OCI-LY3 (cell line): ENCODE data around the gene PDCD2L.

Source experiments
- H2AFZ ChIP-seq: fragments of 200-600, 300-600 bp; shearing (Covaris generic); 2 replicates; pipeline ENCODE4 v1.6.0; 2014; ENCODE audit warnings: antibody characterized with exemption, low read depth, low read length
- H3K27ac ChIP-seq: fragments of 200-600, 300-600 bp; sonication (generic); 2 replicates; pipeline ENCODE4 v1.5.1; 2014; ENCODE audit warnings: mild to moderate bottlenecking, low read length, moderate library complexity, mixed read lengths
- H3K27me3 ChIP-seq: fragments of 200-600, 300-600 bp; sonication (generic); 2 replicates; pipeline ENCODE4 v1.6.1; 2014; ENCODE audit warnings: low read depth, low read length, mixed read lengths
- H3K36me3 ChIP-seq: fragments of 200-600, 300-600 bp; sonication (generic); replicated peaks from 2 replicates; pipeline ENCODE3; 2014; ENCODE audit warnings: low read depth, low read length, mixed read lengths
- H3K4me1 ChIP-seq: fragments of 300-600, 200-600 bp; sonication (generic); 2 replicates; pipeline ENCODE4 v1.6.1; 2014; ENCODE audit warnings: low read length, mixed read lengths
- H3K4me2 ChIP-seq: fragments of 200-600, 300-600 bp; sonication (generic); 2 replicates; pipeline ENCODE4 v1.6.1; 2014; ENCODE audit warnings: low read length, mixed read lengths
- H3K4me3 ChIP-seq: fragments of 300-600, 200-600 bp; sonication (generic); 2 replicates; pipeline ENCODE4 v1.5.1; 2014; ENCODE audit warnings: antibody characterized with exemption, mild to moderate bottlenecking, low read length, moderate library complexity
- H3K79me2 ChIP-seq: fragments of 300-600, 200-600 bp; shearing (Covaris generic); 2 replicates; pipeline ENCODE4 v1.6.1; 2014; ENCODE audit warnings: mild to moderate bottlenecking, low read length, mixed read lengths
- H3K9ac ChIP-seq: fragments of 300-600, 200-600 bp; shearing (Covaris generic); 2 replicates; pipeline ENCODE4 v1.6.0; 2014; ENCODE audit warnings: mild to moderate bottlenecking, low read length, moderate library complexity
- H3K9me3 ChIP-seq: fragments of 200-600, 300-600 bp; shearing (Covaris generic); 2 replicates; pipeline ENCODE4 v1.6.1; 2014; ENCODE audit warnings: low read length, mixed read lengths; ENCODE audit not compliant: insufficient read depth
- H4K20me1 ChIP-seq: fragments of 200-600, 300-600 bp; sonication (generic); 2 replicates; pipeline ENCODE4 v1.6.1; 2016; ENCODE audit warnings: low read length, mixed read lengths; ENCODE audit not compliant: insufficient read depth
- CTCF ChIP-seq: fragments of 200-600, 300-600 bp; sonication (generic); IDR thresholded peaks from 2 replicates; pipeline ENCODE4 v1.5.1; 2014; ENCODE audit warnings: antibody characterized with exemption, low read length, low read depth
- EZH2phosphoT487 ChIP-seq: fragments of 200-600 bp; shearing (Covaris generic); IDR thresholded peaks from 2 replicates; pipeline ENCODE4 v1.6.1; 2018; ENCODE audit warnings: antibody characterized with exemption, mixed run types, low read depth

Gene PDCD2L

GRCh38 chr19:34380639-34381241 is 23.5 kb upstream of the PDCD2L start:
- TF ChIP-seq CTCF (no peak), EZH2phosphoT487 (no peak)
- H3K27ac ChIP-seq = no peak overlapping the region
- peaks cover 83% of the 10 kb centered on the region for H3K36me3 ChIP-seq
- H3K4me1 ChIP-seq = no peaks in the 10 kb centered on the region
- no peak overlapping the region for H2AFZ ChIP-seq
- H3K4me2 ChIP-seq = no peak overlapping the region
- H3K4me3 ChIP-seq = no peak overlapping the region
- no peaks in the 10 kb centered on the region for H3K27me3 ChIP-seq
- peaks cover 25% of the 10 kb centered on the region for H3K79me2 ChIP-seq
- no peak overlapping the region for H3K9ac ChIP-seq
- peaks cover 36% of the 10 kb centered on the region for H4K20me1 ChIP-seq
- H3K9me3 ChIP-seq = no peaks in the 10 kb centered on the region

GRCh38 chr19:34381399-34382251 is 22.6 kb upstream of the PDCD2L start:
- TF ChIP-seq CTCF = no peak
- H2AFZ ChIP-seq = no peak overlapping the region
- H3K9me3 ChIP-seq = no peaks in the 10 kb centered on the region
- H3K9ac ChIP-seq = no peak overlapping the region
- peaks cover 38% of the 10 kb centered on the region for H4K20me1 ChIP-seq
- no peaks in the 10 kb centered on the region for H3K27me3 ChIP-seq
- no peak overlapping the region for H3K27ac ChIP-seq
- H3K4me3 ChIP-seq = no peak overlapping the region
- no peak overlapping the region for H3K4me2 ChIP-seq
- H3K4me1 ChIP-seq = no peaks in the 10 kb centered on the region
- H3K79me2 ChIP-seq = peaks cover 18% of the 10 kb centered on the region
- H3K36me3 ChIP-seq = peaks cover 83% of the 10 kb centered on the region

- H3K9ac ChIP-seq = no peak overlapping the region
Measured at GRCh38 chr19:34382471-34382870, 21.7 kb upstream of the PDCD2L start.

More at GRCh38 chr19:34382471-34382870, 21.7 kb upstream of the PDCD2L start:
- no peak for TF ChIP-seq EZH2phosphoT487
- TF ChIP-seq CTCF = no peak
- Histone ChIP-seq H3K27me3 (no peaks in the 10 kb centered on the region), H3K79me2 (peaks cover 20% of the 10 kb centered on the region), H3K4me1 (no peaks in the 10 kb centered on the region), H3K4me2 (no peak overlapping the region), H3K4me3 (no peak overlapping the region), H3K9me3 (no peaks in the 10 kb centered on the region), H4K20me1 (peaks cover 44% of the 10 kb centered on the region), H3K36me3 (peaks cover 88% of the 10 kb centered on the region), H2AFZ (no peak overlapping the region), H3K27ac (no peak overlapping the region)
